ENCODE measurements around the gene TBXT.
"Not testable (repeated sequence)": the region's sequence is repeated elsewhere in the genome, so short reads cannot be mapped to it uniquely, and the experiment has no call there.

TBXT gene

GRCh38 chr6:166169549-166170421 lies 2.1 kb upstream of the TBXT start:
- DNase-seq, result no peak

- DNase-seq, result no peak
These were observed 1.2 kb upstream of the TBXT start for GRCh38 chr6:166168616-166169548.

GRCh38 chr6:166167258-166167731 lies 356 bp downstream of the TBXT start:
- DNase-seq, result no peak

GRCh38 chr6:166166314-166167257 lies 1.1 kb downstream of the TBXT start:
- no peak for DNase-seq

- no peak for DNase-seq
These were observed 1.9 kb downstream of the TBXT start for GRCh38 chr6:166165558-166166313.

- DNase-seq, result no peak
These were observed 4.9 kb downstream of the TBXT start for GRCh38 chr6:166162599-166163342.

- no peak for DNase-seq
These were observed 9.6 kb downstream of the TBXT start for GRCh38 chr6:166157930-166158617.

GRCh38 chr6:166156942-166157341 lies 10.7 kb downstream of the TBXT start:
- no peak for DNase-seq

GRCh38 chr6:166153966-166154365 lies 13.7 kb downstream of the TBXT start:
- DNase-seq, result no peak

- DNase-seq, result no peak
These were observed 15.0 kb downstream of the TBXT start for GRCh38 chr6:166152660-166153059.

GRCh38 chr6:166151798-166152197 lies 15.9 kb downstream of the TBXT start:
- DNase-seq, result no peak

GRCh38 chr6:166145751-166146150 lies 21.9 kb downstream of the TBXT start:
- DNase-seq, result no peak

- DNase-seq, result no peak
These were observed 24.6 kb downstream of the TBXT start for GRCh38 chr6:166143011-166143410.

- DNase-seq, result no peak
These were observed 39.8 kb downstream of the TBXT start for GRCh38 chr6:166127624-166128472.

GRCh38 chr6:166123115-166123514 lies 44.5 kb downstream of the TBXT start:
- DNase-seq, result not testable (repeated sequence)

GRCh38 chr6:166121726-166122125 lies 45.9 kb downstream of the TBXT start:
- DNase-seq, result no peak

GRCh38 chr6:166119116-166119911 lies 48.3 kb downstream of the TBXT start:
- no peak for DNase-seq

GRCh38 chr6:166115609-166116008 lies 52.0 kb downstream of the TBXT start:
- DNase-seq, result no peak
